Adrenal gland (tissue), 5 donors: ENCODE data around the gene IFNA5.

Source experiments
- POLR2A ChIP-seq, 2 donors: fragments of 450-650 bp; IDR thresholded peaks; one replicate each; pipeline ENCODE4 v1.6.1; 2017; ENCODE audit warnings: antibody characterized with exemption in 2 of 2, mild to moderate bottlenecking in 2 of 2, moderate library complexity in 1 of 2
- TF ChIP-seq, protein P1 (sequence below), 6 experiments: fragments of 450-650 bp in 4 of 6; fragments of 200-600 bp in 2 of 6; sonication (generic) in 1 of 6; IDR thresholded peaks; 1 replicate in 5 of 6; 2 replicates in 1 of 6; pipeline versions ENCODE4 v1.5.1 to v1.8.0; 2016 to 2021; ENCODE audit warnings: antibody characterized with exemption in 6 of 6, mild to moderate bottlenecking in 2 of 6, moderate library complexity in 1 of 6
- donor health status: DM: no; HTN: no; CAD: no.

DNA sequence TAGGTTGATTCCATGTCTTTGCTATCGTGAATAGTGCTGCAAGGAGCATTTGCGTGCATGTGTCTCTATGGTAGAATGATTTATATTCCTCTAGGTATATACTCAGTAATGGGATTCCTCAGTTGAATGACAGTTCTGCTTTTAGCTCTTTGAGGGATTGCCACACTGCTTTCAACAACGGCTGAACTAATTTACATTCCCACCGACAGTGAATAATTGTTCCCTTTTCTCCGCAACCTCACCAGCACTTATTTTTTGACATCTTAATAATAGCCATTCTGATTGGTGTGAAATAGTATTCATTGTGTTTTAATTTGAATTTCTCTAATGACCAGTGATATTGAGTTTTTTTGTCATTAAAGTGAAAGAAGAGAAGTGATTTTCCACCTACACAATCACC, 18.5 kb downstream of the IFNA5 start:
- TF ChIP-seq, protein P1, sequence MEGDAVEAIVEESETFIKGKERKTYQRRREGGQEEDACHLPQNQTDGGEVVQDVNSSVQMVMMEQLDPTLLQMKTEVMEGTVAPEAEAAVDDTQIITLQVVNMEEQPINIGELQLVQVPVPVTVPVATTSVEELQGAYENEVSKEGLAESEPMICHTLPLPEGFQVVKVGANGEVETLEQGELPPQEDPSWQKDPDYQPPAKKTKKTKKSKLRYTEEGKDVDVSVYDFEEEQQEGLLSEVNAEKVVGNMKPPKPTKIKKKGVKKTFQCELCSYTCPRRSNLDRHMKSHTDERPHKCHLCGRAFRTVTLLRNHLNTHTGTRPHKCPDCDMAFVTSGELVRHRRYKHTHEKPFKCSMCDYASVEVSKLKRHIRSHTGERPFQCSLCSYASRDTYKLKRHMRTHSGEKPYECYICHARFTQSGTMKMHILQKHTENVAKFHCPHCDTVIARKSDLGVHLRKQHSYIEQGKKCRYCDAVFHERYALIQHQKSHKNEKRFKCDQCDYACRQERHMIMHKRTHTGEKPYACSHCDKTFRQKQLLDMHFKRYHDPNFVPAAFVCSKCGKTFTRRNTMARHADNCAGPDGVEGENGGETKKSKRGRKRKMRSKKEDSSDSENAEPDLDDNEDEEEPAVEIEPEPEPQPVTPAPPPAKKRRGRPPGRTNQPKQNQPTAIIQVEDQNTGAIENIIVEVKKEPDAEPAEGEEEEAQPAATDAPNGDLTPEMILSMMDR (IDR thresholded peaks at IDR 0.05): no peak
- no peak for TF ChIP-seq POLR2A (IDR thresholded peaks at IDR 0.05)
